ENCODE results near the gene PNMA1.

PNMA1 gene

GRCh38 chr14:73753124-73753886 lies 39.1 kb upstream of the PNMA1 start:
- DNase-seq: peak; percentile 66
- Histone ChIP-seq H3K9ac (ENCODE audit: low read length) (peak overlapping the region; percentile 74), H3K18ac (ENCODE audit: low read depth in 1 of 2, low read length in 2 of 2) (peak overlapping the region; percentile 58 to 83), H4K8ac (ENCODE audit: low read length) (peak overlapping the region; percentile 3), H2AK5ac (ENCODE audit: low read length, severe bottlenecking) (peak overlapping the region; percentile 27), H3K4me3 (ENCODE audit: insufficient read depth in 1 of 2, low read depth in 1 of 2, low read length in 2 of 2) (peak overlapping the region in 1 of 2 experiments; percentile 63), H3K9me3 (ENCODE audit: control insufficient read depth, low read length) (no peaks in the 10 kb centered on the region), H2BK15ac (ENCODE audit: low read depth, poor library complexity, severe bottlenecking) (peak overlapping the region; percentile 5), H3K23ac (ENCODE audit: low read length in 2 of 2) (no peak overlapping the region), H3K27ac (ENCODE audit: low read length, poor library complexity, severe bottlenecking) (peak overlapping the region; percentile 89), H4K91ac (ENCODE audit: low read length) (peak overlapping the region; percentile 58), H3K4me1 (ENCODE audit: control insufficient read depth, insufficient read depth, low read depth, low read length) (peaks cover 74% of the 10 kb centered on the region), H3K79me1 (replicated peaks; ENCODE audit: low read length, poor library complexity, severe bottlenecking) (no peaks in the 10 kb centered on the region), H3K27me3 (ENCODE audit: control insufficient read depth in 1 of 2, insufficient read depth in 1 of 2, low read length in 2 of 2) (no peaks in the 10 kb centered on the region), H2AFZ (ENCODE audit: low read depth, low read length) (no peak overlapping the region), H2BK12ac (ENCODE audit: low read length in 2 of 2) (peak overlapping the region; percentile 14 to 16), H3K4ac (ENCODE audit: low read depth in 1 of 2, low read length in 2 of 2) (peak overlapping the region; percentile 5 to 48), H3K36me3 (ENCODE audit: control insufficient read depth in 1 of 2, insufficient read depth in 2 of 2, low read depth in 1 of 2, low read length in 2 of 2) (peaks cover 3 to 6% of the 10 kb centered on the region in 2 experiments), H3K14ac (ENCODE audit: low read length in 2 of 2) (no peak overlapping the region), H2BK5ac (ENCODE audit: low read depth, low read length, poor library complexity, severe bottlenecking) (peak overlapping the region; percentile 25), H3K4me2 (ENCODE audit: low read length, poor library complexity, severe bottlenecking) (no peak overlapping the region), H2BK120ac (ENCODE audit: low read depth, low read length) (no peak overlapping the region)
- 58% methylated on average over 9 of the region's 9 CpGs for WGBS

- no peak overlapping the region for H3K4me3 ChIP-seq (ENCODE audit: insufficient read depth in 1 of 2, low read depth in 1 of 2, low read length in 2 of 2)
- peak overlapping the region; percentile 49 for H2BK5ac ChIP-seq (ENCODE audit: low read depth, low read length, poor library complexity, severe bottlenecking)
- H2BK120ac ChIP-seq (ENCODE audit: low read depth, low read length): no peak overlapping the region
- H3K4me1 ChIP-seq (ENCODE audit: control insufficient read depth, insufficient read depth, low read depth, low read length): peaks cover 73% of the 10 kb centered on the region
- H3K27ac ChIP-seq (ENCODE audit: low read length, poor library complexity, severe bottlenecking): peak overlapping the region; percentile 89
- no peak overlapping the region for H3K14ac ChIP-seq (ENCODE audit: low read length in 2 of 2)
- no peak overlapping the region for H3K23ac ChIP-seq (ENCODE audit: low read length in 2 of 2)
- H2AFZ ChIP-seq (ENCODE audit: low read depth, low read length): no peak overlapping the region
- no peak overlapping the region for H3K18ac ChIP-seq (ENCODE audit: low read depth in 1 of 2, low read length in 2 of 2)
- no peaks in the 10 kb centered on the region for H3K9me3 ChIP-seq (ENCODE audit: control insufficient read depth, low read length)
- no peaks in the 10 kb centered on the region for H3K27me3 ChIP-seq (ENCODE audit: control insufficient read depth in 1 of 2, insufficient read depth in 1 of 2, low read length in 2 of 2)
- H4K91ac ChIP-seq (ENCODE audit: low read length): no peak overlapping the region
- DNase-seq: peak; percentile 60
- 86% methylated on average over 7 of the region's 7 CpGs for WGBS
- H2BK15ac ChIP-seq (ENCODE audit: low read depth, poor library complexity, severe bottlenecking): peak overlapping the region; percentile 5
- no peak overlapping the region for H3K4me2 ChIP-seq (ENCODE audit: low read length, poor library complexity, severe bottlenecking)
- H3K4ac ChIP-seq (ENCODE audit: low read depth in 1 of 2, low read length in 2 of 2): peak overlapping the region; percentile 5 to 16
- no peaks in the 10 kb centered on the region for H3K79me1 ChIP-seq (replicated peaks; ENCODE audit: low read length, poor library complexity, severe bottlenecking)
- H2BK12ac ChIP-seq (ENCODE audit: low read length in 2 of 2): peak overlapping the region; percentile 7 to 57
- peaks cover 3 to 6% of the 10 kb centered on the region in 2 experiments for H3K36me3 ChIP-seq (ENCODE audit: control insufficient read depth in 1 of 2, insufficient read depth in 2 of 2, low read depth in 1 of 2, low read length in 2 of 2)
- no peak overlapping the region for H4K8ac ChIP-seq (ENCODE audit: low read length)
- peak overlapping the region; percentile 37 for H2AK5ac ChIP-seq (ENCODE audit: low read length, severe bottlenecking)
- peak overlapping the region; percentile 74 for H3K9ac ChIP-seq (ENCODE audit: low read length)
Measured at GRCh38 chr14:73752297-73752992, 38.3 kb upstream of the PNMA1 start.

- no peak for DNase-seq
- Histone ChIP-seq H2BK5ac (ENCODE audit: low read depth, low read length, poor library complexity, severe bottlenecking) (no peak overlapping the region), H3K4me1 (ENCODE audit: control insufficient read depth, insufficient read depth, low read depth, low read length) (peaks cover 75% of the 10 kb centered on the region), H3K23ac (ENCODE audit: low read length in 2 of 2) (peak overlapping the region in 1 of 2 experiments; percentile 61), H3K27me3 (ENCODE audit: control insufficient read depth in 1 of 2, insufficient read depth in 1 of 2, low read length in 2 of 2) (no peaks in the 10 kb centered on the region), H3K18ac (ENCODE audit: low read depth in 1 of 2, low read length in 2 of 2) (no peak overlapping the region), H4K8ac (ENCODE audit: low read length) (no peak overlapping the region), H3K14ac (ENCODE audit: low read length in 2 of 2) (peak overlapping the region in 1 of 2 experiments; percentile 44), H2AFZ (ENCODE audit: low read depth, low read length) (no peak overlapping the region), H3K9me3 (ENCODE audit: control insufficient read depth, low read length) (no peaks in the 10 kb centered on the region), H2BK15ac (ENCODE audit: low read depth, poor library complexity, severe bottlenecking) (peak overlapping the region; percentile 44), H2AK5ac (ENCODE audit: low read length, severe bottlenecking) (peak overlapping the region; percentile 6), H3K4me3 (ENCODE audit: insufficient read depth in 1 of 2, low read depth in 1 of 2, low read length in 2 of 2) (no peak overlapping the region), H2BK120ac (ENCODE audit: low read depth, low read length) (no peak overlapping the region), H3K27ac (ENCODE audit: low read length, poor library complexity, severe bottlenecking) (peak overlapping the region; percentile 28), H3K4me2 (ENCODE audit: low read length, poor library complexity, severe bottlenecking) (no peak overlapping the region), H2BK12ac (ENCODE audit: low read length in 2 of 2) (no peak overlapping the region), H3K4ac (ENCODE audit: low read depth in 1 of 2, low read length in 2 of 2) (no peak overlapping the region), H3K36me3 (ENCODE audit: control insufficient read depth in 1 of 2, insufficient read depth in 2 of 2, low read depth in 1 of 2, low read length in 2 of 2) (peaks cover 3 to 8% of the 10 kb centered on the region in 2 experiments), H3K9ac (ENCODE audit: low read length) (no peak overlapping the region), H3K79me1 (replicated peaks; ENCODE audit: low read length, poor library complexity, severe bottlenecking) (no peaks in the 10 kb centered on the region), H4K91ac (ENCODE audit: low read length) (no peak overlapping the region)
- WGBS: 94% methylated on average over 5 of the region's 7 CpGs
Measured at GRCh38 chr14:73751157-73751691, 37.0 kb upstream of the PNMA1 start.

GRCh38 chr14:73750531-73750901 lies 36.3 kb upstream of the PNMA1 start:
- Histone ChIP-seq H3K4me3 (ENCODE audit: insufficient read depth in 1 of 2, low read depth in 1 of 2, low read length in 2 of 2) (no peak overlapping the region), H3K9me3 (ENCODE audit: control insufficient read depth, low read length) (no peaks in the 10 kb centered on the region), H2BK15ac (ENCODE audit: low read depth, poor library complexity, severe bottlenecking) (no peak overlapping the region), H3K9ac (ENCODE audit: low read length) (no peak overlapping the region), H2AK5ac (ENCODE audit: low read length, severe bottlenecking) (peak overlapping the region; percentile 11), H4K8ac (ENCODE audit: low read length) (no peak overlapping the region), H3K36me3 (ENCODE audit: control insufficient read depth in 1 of 2, insufficient read depth in 2 of 2, low read depth in 1 of 2, low read length in 2 of 2) (peaks cover 3 to 12% of the 10 kb centered on the region in 2 experiments), H3K79me1 (replicated peaks; ENCODE audit: low read length, poor library complexity, severe bottlenecking) (no peaks in the 10 kb centered on the region), H3K18ac (ENCODE audit: low read depth in 1 of 2, low read length in 2 of 2) (peak overlapping the region in 1 of 2 experiments; percentile 12), H2BK12ac (ENCODE audit: low read length in 2 of 2) (no peak overlapping the region), H3K4me2 (ENCODE audit: low read length, poor library complexity, severe bottlenecking) (no peak overlapping the region), H3K4ac (ENCODE audit: low read depth in 1 of 2, low read length in 2 of 2) (peak overlapping the region in 1 of 2 experiments; percentile 7), H2AFZ (ENCODE audit: low read depth, low read length) (no peak overlapping the region), H2BK120ac (ENCODE audit: low read depth, low read length) (no peak overlapping the region), H3K14ac (ENCODE audit: low read length in 2 of 2) (no peak overlapping the region), H3K23ac (ENCODE audit: low read length in 2 of 2) (peak overlapping the region in 1 of 2 experiments; percentile 73), H3K4me1 (ENCODE audit: control insufficient read depth, insufficient read depth, low read depth, low read length) (peaks cover 76% of the 10 kb centered on the region), H3K27ac (ENCODE audit: low read length, poor library complexity, severe bottlenecking) (peak overlapping the region; percentile 55), H2BK5ac (ENCODE audit: low read depth, low read length, poor library complexity, severe bottlenecking) (no peak overlapping the region), H4K91ac (ENCODE audit: low read length) (no peak overlapping the region), H3K27me3 (ENCODE audit: control insufficient read depth in 1 of 2, insufficient read depth in 1 of 2, low read length in 2 of 2) (no peaks in the 10 kb centered on the region)
- 92% methylated on average over 3 of the region's 3 CpGs for WGBS
- DNase-seq: no peak

Data from mesenchymal stem cell (in vitro differentiated cells and primary cell).